ENCODE data around the gene SPPL3. TPM values are rescaled to one million over a fixed set of nuclear protein-coding genes. Genes with fewer than 3 reads are reported as not detected.

SPPL3 gene
- polyA plus RNA-seq, 1 experiment = 22.1 TPM

GRCh38 chr12:120869376-120869775 lies 34.8 kb downstream of the SPPL3 start:
- ChIA-PET CTCF (interaction anchor here (1.1 to 1.5 kb wide), 3 partner anchors 10 to 102 kb away, joined by 3 to 5 read pairs (median 4); no protein-coding TSS in a partner anchor), POLR2A (no interaction called here)
- no peak overlapping the region for H3K27ac ChIP-seq (ENCODE audit: low read depth, low read length)
- no peak for TF ChIP-seq CTCF (IDR thresholded peaks at IDR 0.05; ENCODE audit: low read depth, low read length)
- no peaks in the 10 kb centered on the region for H3K9me3 ChIP-seq (ENCODE audit: control insufficient read depth, insufficient read depth, low read length)
- H3K4me3 ChIP-seq (ENCODE audit: low read depth, low read length) = no peak overlapping the region
- H3K27me3 ChIP-seq (ENCODE audit: control insufficient read depth, insufficient read depth, low read length) = no peaks in the 10 kb centered on the region
- no peak for DNase-seq (ENCODE audit: low read depth, low spot score)

- Histone ChIP-seq H3K27ac (ENCODE audit: low read depth, low read length) (no peak overlapping the region), H3K4me3 (ENCODE audit: low read depth, low read length) (no peak overlapping the region), H3K9me3 (ENCODE audit: control insufficient read depth, insufficient read depth, low read length) (no peaks in the 10 kb centered on the region), H3K27me3 (ENCODE audit: control insufficient read depth, insufficient read depth, low read length) (no peaks in the 10 kb centered on the region)
- CTCF ChIA-PET = interaction anchor here (1.2 kb wide), 1 partner anchor 9 kb away, joined by 5 read pairs; no protein-coding TSS in a partner anchor
- POLR2A ChIA-PET = no interaction called here
- DNase-seq (ENCODE audit: low read depth, low spot score) = no peak
- no peak for TF ChIP-seq CTCF (IDR thresholded peaks at IDR 0.05; ENCODE audit: low read depth, low read length)
These were observed 38.0 kb downstream of the SPPL3 start for GRCh38 chr12:120866108-120866507.

GRCh38 chr12:120865098-120865497 lies 39.1 kb downstream of the SPPL3 start:
- DNase-seq (ENCODE audit: low read depth, low spot score) = no peak
- Histone ChIP-seq H3K9me3 (ENCODE audit: control insufficient read depth, insufficient read depth, low read length) (no peaks in the 10 kb centered on the region), H3K4me3 (ENCODE audit: low read depth, low read length) (no peak overlapping the region), H3K27me3 (ENCODE audit: control insufficient read depth, insufficient read depth, low read length) (no peaks in the 10 kb centered on the region), H3K27ac (ENCODE audit: low read depth, low read length) (no peak overlapping the region)
- ChIA-PET POLR2A (no interaction called here), CTCF (interaction anchor here (1.2 kb wide), 1 partner anchor 8 kb away, joined by 5 read pairs; no protein-coding TSS in a partner anchor)
- no peak for TF ChIP-seq CTCF (IDR thresholded peaks at IDR 0.05; ENCODE audit: low read depth, low read length)

- ChIA-PET CTCF (no interaction called here), POLR2A (no interaction called here)
- no peak for TF ChIP-seq CTCF (IDR thresholded peaks at IDR 0.05; ENCODE audit: low read depth, low read length)
- H3K27ac ChIP-seq (ENCODE audit: low read depth, low read length) = no peak overlapping the region
- DNase-seq (ENCODE audit: low read depth, low spot score) = no peak
- no peaks in the 10 kb centered on the region for H3K27me3 ChIP-seq (ENCODE audit: control insufficient read depth, insufficient read depth, low read length)
- H3K4me3 ChIP-seq (ENCODE audit: low read depth, low read length) = no peak overlapping the region
- H3K9me3 ChIP-seq (ENCODE audit: control insufficient read depth, insufficient read depth, low read length) = peaks cover 9% of the 10 kb centered on the region
These were observed 41.5 kb downstream of the SPPL3 start for GRCh38 chr12:120862664-120863063.

GRCh38 chr12:120861074-120861795 lies 42.9 kb downstream of the SPPL3 start:
- ChIA-PET POLR2A (no interaction called here), CTCF (no interaction called here)
- no peak for TF ChIP-seq CTCF (IDR thresholded peaks at IDR 0.05; ENCODE audit: low read depth, low read length)
- H3K27me3 ChIP-seq (ENCODE audit: control insufficient read depth, insufficient read depth, low read length) = no peaks in the 10 kb centered on the region
- H3K4me3 ChIP-seq (ENCODE audit: low read depth, low read length) = no peak overlapping the region
- no peak overlapping the region for H3K27ac ChIP-seq (ENCODE audit: low read depth, low read length)
- peaks cover 9% of the 10 kb centered on the region for H3K9me3 ChIP-seq (ENCODE audit: control insufficient read depth, insufficient read depth, low read length)
- no peak for DNase-seq (ENCODE audit: low read depth, low spot score)
